DND-41 (cell line): ENCODE results near the gene SHH.

Source experiments
- ATAC-seq: fragments of 200-7000 bp; cut with Tn5 transposase; 3 replicates; pipeline ENCODE4 v1.9.1; 2021; ENCODE audit warnings: low read depth; ENCODE audit not compliant: insufficient read depth
- DNase-seq: peaks from one replicate; pipeline ENCODE4 v3.0.0-alpha.2; 2020
- H2AFZ ChIP-seq: 2 replicates; pipeline ENCODE4 v1.6.0; 2012; ENCODE audit warnings: low read depth, low read length
- H3K27ac ChIP-seq: 2 replicates; pipeline ENCODE4 v1.5.1; 2012; ENCODE audit warnings: low read length, inconsistent platforms
- H3K27me3 ChIP-seq: fragments of 200-600 bp; sonication (generic); 2 replicates; pipeline ENCODE4 v1.6.0; 2012; ENCODE audit warnings: low read length, mild to moderate bottlenecking, inconsistent platforms; ENCODE audit not compliant: insufficient read depth, poor library complexity
- H3K36me3 ChIP-seq: 2 replicates; pipeline ENCODE4 v1.5.1; 2012; ENCODE audit warnings: low read length, inconsistent platforms; ENCODE audit not compliant: insufficient read depth
- H3K4me1 ChIP-seq: 2 replicates; pipeline ENCODE4 v1.5.1; 2012; ENCODE audit warnings: mild to moderate bottlenecking, low read length; ENCODE audit not compliant: insufficient read depth
- H3K4me2 ChIP-seq: 2 replicates; pipeline ENCODE4 v1.6.0; 2012; ENCODE audit warnings: mild to moderate bottlenecking, moderate library complexity, low read length, inconsistent platforms; ENCODE audit not compliant: insufficient read depth
- H3K4me3 ChIP-seq, 2 experiments: fragments of 200-600 bp in 1 of 2; shearing (Covaris generic) in 1 of 2; 2 replicates each; pipeline ENCODE4 v1.5.1; 2012 to 2016; ENCODE audit warnings: inconsistent platforms in 2 of 2, low read length in 2 of 2, mild to moderate bottlenecking in 2 of 2, low read depth in 1 of 2, moderate library complexity in 1 of 2
- H3K79me2 ChIP-seq: 2 replicates; pipeline ENCODE4 v1.6.0; 2012; ENCODE audit warnings: low read length, inconsistent platforms; ENCODE audit not compliant: insufficient read depth
- H3K9ac ChIP-seq: 2 replicates; pipeline ENCODE4 v1.6.0; 2012; ENCODE audit warnings: low read depth, mild to moderate bottlenecking, inconsistent platforms, low read length, moderate library complexity
- H3K9me3 ChIP-seq: 2 replicates; pipeline ENCODE4 v1.5.1; 2012; ENCODE audit warnings: low read length, moderate library complexity, mild to moderate bottlenecking, inconsistent platforms; ENCODE audit not compliant: insufficient read depth, severe bottlenecking
- H4K20me1 ChIP-seq: 2 replicates; pipeline ENCODE4 v1.6.0; 2012; ENCODE audit warnings: low read length; ENCODE audit not compliant: insufficient read depth
- CTCF ChIP-seq: IDR thresholded peaks from 2 replicates; pipeline ENCODE4 v1.5.1; 2012; ENCODE audit warnings: borderline replicate concordance, low read length, moderate library complexity, mild to moderate bottlenecking; ENCODE audit not compliant: poor library complexity, severe bottlenecking; ENCODE audit errors: extremely low read depth
- EZH2 ChIP-seq: IDR thresholded peaks from 3 replicates; pipeline ENCODE4 v1.6.1; 2012; ENCODE audit warnings: borderline replicate concordance, low read depth, mild to moderate bottlenecking, moderate library complexity, low read length, inconsistent platforms; ENCODE audit not compliant: severe bottlenecking

Gene SHH

DNA sequence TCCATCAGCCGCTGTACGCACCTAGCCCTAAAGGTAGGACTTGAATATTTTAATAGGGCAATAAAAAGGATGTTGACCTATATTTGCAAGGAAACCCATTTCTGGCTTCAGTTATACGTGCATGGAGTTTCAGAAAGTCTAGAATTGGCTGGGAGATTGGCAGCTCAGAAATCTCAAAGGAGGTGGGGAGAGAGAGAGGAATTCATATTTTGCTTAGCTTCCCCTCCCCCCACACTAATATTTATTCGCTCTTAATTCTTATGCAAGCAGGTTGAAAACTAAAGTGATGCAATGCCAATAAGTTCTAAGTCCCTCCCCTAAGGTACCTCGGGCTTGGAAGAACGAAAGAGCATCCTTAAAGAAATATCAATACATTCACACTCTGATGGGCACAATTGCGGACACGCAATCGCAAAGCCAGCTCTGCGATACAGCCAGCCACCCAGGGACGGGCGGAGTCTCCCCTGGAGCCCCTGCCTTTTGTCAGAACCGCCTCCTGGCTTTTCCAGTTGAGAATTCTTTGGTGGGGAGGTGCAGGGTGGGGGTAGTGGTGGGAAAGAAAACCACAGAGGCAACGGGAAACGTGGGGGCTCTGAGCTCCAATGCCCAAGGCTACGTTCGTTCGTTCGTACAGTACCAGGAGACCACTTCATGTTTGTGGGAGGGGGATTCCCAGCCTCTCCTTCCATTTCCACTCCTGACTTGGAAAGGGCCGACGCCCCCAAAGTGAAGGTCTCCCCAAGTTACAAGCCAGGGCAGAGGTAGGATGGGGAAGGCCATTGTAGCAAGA is 1.3 kb downstream of the SHH start:
- ATAC-seq, result no peak
- Histone ChIP-seq H3K4me1 (no peaks in the 10 kb centered on the region), H3K27me3 (peaks cover 5% of the 10 kb centered on the region), H4K20me1 (no peaks in the 10 kb centered on the region), H2AFZ (no peak overlapping the region), H3K9me3 (no peaks in the 10 kb centered on the region), H3K27ac (no peak overlapping the region), H3K4me2 (no peak overlapping the region), H3K79me2 (no peaks in the 10 kb centered on the region), H3K4me3 (no peak overlapping the region), H3K36me3 (no peaks in the 10 kb centered on the region), H3K9ac (no peak overlapping the region)
- DNase-seq, result no peak
- TF ChIP-seq EZH2, result no peak
- TF ChIP-seq CTCF, result no peak

DNA sequence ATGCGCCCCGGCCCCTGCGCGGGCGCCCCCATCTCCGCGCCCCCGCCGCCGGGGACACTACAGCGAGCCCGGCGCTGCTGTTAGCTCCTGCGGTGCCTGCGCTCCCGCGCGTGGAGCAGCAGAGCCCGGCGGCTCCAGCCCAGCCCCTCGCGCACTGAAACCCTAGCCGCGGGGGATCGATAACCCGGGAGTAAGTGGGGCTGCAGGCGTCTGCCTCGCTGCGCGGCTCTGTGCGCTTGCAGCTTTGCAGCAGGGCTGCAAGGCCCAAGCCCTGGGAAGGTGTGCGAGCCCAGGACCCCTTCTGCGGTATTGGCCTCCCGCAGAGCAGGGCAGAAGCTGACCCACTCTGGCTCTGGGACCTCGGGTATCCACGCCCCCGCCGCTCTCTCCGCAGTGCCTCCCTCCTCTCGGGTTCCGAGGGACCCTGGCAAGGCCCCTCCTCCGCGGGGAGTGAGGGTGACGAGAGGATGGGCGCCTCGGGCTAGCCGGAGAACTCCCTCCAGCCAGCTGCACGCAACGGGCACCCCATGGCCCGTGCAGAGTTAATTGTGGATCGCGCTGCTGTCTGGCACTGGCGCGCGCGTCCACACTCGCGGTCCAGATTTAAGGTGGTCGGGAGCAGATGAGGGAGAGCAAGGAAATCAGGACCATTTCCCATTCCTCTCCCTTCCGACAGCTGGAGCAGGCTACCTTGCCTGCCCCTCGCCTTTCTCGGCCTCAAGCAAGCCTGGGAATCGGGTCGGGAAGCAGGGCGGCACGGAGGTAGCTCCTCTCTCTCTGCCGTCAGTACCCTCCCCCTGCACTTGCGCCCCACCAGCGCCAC is 2.1 kb downstream of the SHH start:
- TF ChIP-seq EZH2, result no peak
- no peak for TF ChIP-seq CTCF
- H3K4me1 ChIP-seq, result no peaks in the 10 kb centered on the region
- H2AFZ ChIP-seq, result no peak overlapping the region
- no peaks in the 10 kb centered on the region for H4K20me1 ChIP-seq
- no peak overlapping the region for H3K4me2 ChIP-seq
- H3K9me3 ChIP-seq, result no peaks in the 10 kb centered on the region
- H3K4me3 ChIP-seq, result no peak overlapping the region
- H3K27me3 ChIP-seq, result no peaks in the 10 kb centered on the region
- no peak overlapping the region for H3K9ac ChIP-seq
- ATAC-seq, result no peak
- H3K79me2 ChIP-seq, result no peaks in the 10 kb centered on the region
- H3K36me3 ChIP-seq, result no peaks in the 10 kb centered on the region
- DNase-seq, result no peak
- no peak overlapping the region for H3K27ac ChIP-seq

DNA sequence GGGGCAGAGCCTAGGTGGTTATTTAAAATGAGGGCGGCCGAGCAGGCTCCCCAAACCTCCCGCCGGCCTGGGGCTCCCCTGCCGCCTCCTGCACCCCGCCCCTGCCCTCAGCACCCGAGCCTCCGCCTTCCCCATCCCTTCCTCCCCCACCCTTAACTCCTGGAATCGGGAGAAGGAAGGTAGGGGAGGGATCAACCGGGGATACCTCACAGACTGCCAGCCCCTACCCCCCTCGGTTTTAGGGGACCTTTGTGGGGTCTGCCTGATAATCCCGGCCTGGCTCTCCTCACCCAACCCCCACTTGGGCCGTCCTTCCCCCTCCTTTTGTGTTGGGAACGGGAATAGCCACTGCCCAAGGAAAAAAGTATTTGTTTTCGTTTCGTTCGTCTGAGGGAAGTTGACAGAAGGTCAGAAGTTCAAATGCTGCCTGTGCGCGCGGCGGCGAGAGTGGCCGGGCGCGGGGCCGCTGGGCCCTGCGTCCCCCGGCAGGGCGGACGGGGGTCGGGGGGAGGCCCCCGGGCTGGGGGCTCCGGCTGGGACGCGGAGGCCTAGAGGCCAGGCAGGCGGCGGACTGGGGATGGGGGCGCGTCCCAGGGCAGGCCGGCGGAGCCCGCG is 2.8 kb downstream of the SHH start:
- Histone ChIP-seq H3K79me2 (no peaks in the 10 kb centered on the region), H3K9me3 (no peaks in the 10 kb centered on the region), H3K4me1 (no peaks in the 10 kb centered on the region), H3K9ac (no peak overlapping the region), H2AFZ (no peak overlapping the region), H3K27ac (no peak overlapping the region), H3K4me2 (no peak overlapping the region), H3K36me3 (no peaks in the 10 kb centered on the region), H3K4me3 (no peak overlapping the region), H4K20me1 (no peaks in the 10 kb centered on the region), H3K27me3 (no peaks in the 10 kb centered on the region)
- no peak for DNase-seq
- TF ChIP-seq EZH2 (no peak), CTCF (no peak)
- ATAC-seq, result no peak
